Uterus (tissue), 2 donors: ENCODE measurements around the gene CACNA1C.

ENCODE experiments used
- CTCF ChIP-seq, 4 experiments: fragments of 200-600 bp in 2 of 4; fragments of 450-650 bp in 2 of 4; sonication (generic) in 2 of 4; IDR thresholded peaks; one replicate each; pipeline ENCODE4 v1.5.1; 2016 to 2019; ENCODE audit warnings: antibody characterized with exemption in 4 of 4, mild to moderate bottlenecking in 2 of 4, moderate library complexity in 1 of 4
- POLR2A ChIP-seq, 2 donors: fragments of 450-650 bp; IDR thresholded peaks; one replicate each; pipeline ENCODE4 v1.6.1; 2016; ENCODE audit warnings: antibody characterized with exemption in 2 of 2, mild to moderate bottlenecking in 1 of 2, moderate library complexity in 1 of 2

GRCh38 chr12:2641761-2642160, 589.0 kb downstream of the CACNA1C start:
- TF ChIP-seq POLR2A (IDR thresholded peaks at IDR 0.05) (no peak), CTCF (IDR thresholded peaks at IDR 0.05) (no peak)
